GM19467 (cell line): Measurements from ENCODE around the gene NHSL2.
"Not testable (repeated sequence)": the region's sequence is repeated elsewhere in the genome, so short reads cannot be mapped to it uniquely, and the experiment has no call there.

Source experiments
- ATAC-seq: cut with Tn5 transposase; IDR thresholded peaks from one replicate; pipeline ENCODE4 v1.9.1; 2021; ENCODE audit warnings: mild to moderate bottlenecking, moderate library complexity; ENCODE audit not compliant: unreplicated experiment

The NHSL2 gene

DNA sequence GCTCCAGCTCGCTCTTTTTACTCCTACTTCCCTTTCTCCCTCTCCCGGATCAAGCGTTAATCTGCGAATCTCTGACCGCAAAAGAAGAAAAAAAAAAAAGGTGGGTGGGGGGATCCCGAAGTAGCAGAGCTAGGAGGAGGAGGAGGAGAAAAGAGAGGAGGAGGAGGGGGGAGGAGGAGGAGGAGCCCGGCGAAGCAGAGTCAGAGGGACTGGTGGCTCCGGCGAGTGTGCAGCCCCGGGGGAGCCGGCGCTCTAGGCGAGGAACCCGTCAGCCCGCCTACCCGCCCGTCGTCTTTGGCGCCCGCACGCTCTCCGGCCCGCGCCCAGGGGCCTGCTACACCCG is at the start of gene NHSL2:
Gene NHSL2 (plus strand): TSS at position 203 of the 343 bp plus-strand sequence.
- ATAC-seq = no peak

DNA sequence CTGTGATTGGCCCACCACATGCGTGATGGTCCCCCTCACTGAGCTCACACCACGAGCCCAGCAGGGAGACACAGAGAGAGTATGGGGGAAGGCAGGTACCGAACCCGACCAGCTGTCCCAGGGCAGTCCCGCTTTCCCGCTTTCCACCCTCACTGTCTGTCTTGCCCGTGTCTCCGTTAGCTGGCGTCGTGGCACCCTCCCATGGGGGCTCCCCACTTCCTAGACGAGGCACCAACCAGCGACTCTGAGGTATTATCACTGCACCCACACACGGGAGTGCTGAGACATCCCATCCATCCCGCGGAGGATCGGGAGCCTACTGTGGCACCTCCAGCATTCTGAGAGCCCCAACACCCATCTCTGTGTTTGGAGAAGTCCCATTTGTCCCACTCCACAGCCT is 43.0 kb upstream of the NHSL2 start:
- ATAC-seq = no peak

DNA sequence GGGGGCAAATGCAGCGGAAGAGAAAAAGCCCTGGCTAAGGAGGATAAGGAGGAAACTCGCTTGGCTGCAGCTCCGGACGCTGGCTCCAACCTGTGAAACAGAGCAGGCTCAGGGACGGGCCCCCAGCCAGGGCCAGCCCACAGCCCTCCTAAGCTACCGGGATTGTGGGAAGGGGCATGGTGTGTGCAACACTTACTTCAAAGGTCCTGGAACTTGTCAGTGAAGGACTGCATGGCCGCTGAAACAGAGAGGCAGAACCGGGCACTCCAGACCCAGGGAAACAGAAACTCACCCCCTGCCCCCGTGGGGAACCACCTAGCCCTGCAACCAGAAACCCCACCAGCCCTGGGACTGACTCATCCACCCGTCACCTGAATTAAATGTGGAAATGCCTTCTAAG is 41.1 kb upstream of the NHSL2 start:
- not testable (repeated sequence) for ATAC-seq

DNA sequence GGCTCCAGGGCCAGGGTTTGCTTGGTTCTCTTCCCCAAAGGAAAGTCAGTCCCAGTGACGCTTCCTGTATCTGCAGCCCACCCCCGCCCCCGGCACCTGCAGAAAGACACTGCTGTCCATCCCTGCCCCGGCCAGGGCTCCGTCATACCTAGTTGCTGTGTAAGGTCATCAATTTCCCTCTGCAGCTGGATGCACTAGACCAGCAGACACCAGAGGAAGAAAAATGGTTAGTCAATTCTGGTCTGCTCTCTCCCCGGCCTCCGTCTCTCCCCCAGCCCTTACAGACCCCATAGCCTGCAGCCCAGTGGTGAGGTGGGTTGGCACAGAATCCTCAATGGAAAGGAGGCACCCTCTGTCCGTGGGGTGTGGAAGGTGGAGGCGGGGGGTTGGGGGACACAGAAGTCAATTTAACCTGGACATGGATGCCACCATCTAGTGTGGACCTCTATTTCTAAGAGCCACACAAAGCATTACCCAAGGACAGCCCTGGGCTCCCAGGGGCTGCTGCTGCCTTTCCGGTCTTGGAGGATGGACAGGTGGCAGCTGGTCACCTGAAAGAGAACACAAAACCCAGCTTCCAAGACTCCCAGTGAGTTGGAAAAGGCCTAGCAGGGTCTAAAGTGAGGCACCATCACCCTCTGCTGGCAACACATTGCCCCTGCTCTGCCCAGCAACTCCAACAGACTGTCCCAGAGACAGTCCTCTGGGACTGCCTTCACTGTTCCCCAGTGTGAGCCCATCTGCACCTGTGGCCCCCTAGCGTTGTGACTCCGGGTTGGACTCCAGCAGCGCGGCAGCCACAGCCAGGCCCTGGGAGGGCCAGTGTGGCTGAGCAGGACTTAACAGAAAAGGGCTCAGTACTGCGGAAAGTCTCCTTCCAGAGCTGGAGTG is 40.2 kb upstream of the NHSL2 start:
- no peak for ATAC-seq

DNA sequence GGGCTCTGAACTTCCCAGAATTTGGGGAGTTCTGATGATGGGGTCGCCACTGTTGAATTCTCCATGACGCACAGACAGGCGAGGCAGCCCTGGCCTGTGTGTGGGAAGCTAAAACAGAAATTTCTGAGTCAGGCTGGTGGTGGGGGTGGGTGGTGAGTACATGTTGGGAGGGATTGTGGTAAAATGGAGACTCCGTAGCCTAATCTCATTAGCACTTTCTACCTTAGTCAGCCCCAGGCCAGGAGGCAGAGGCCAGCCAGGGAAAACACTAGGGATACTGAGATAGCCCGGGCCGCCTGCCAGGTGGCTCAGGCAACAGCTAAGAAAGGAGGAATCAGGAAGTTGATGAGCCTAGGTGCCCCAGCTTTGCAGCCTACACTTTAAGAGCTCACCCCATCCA is 39.3 kb upstream of the NHSL2 start:
- no peak for ATAC-seq

DNA sequence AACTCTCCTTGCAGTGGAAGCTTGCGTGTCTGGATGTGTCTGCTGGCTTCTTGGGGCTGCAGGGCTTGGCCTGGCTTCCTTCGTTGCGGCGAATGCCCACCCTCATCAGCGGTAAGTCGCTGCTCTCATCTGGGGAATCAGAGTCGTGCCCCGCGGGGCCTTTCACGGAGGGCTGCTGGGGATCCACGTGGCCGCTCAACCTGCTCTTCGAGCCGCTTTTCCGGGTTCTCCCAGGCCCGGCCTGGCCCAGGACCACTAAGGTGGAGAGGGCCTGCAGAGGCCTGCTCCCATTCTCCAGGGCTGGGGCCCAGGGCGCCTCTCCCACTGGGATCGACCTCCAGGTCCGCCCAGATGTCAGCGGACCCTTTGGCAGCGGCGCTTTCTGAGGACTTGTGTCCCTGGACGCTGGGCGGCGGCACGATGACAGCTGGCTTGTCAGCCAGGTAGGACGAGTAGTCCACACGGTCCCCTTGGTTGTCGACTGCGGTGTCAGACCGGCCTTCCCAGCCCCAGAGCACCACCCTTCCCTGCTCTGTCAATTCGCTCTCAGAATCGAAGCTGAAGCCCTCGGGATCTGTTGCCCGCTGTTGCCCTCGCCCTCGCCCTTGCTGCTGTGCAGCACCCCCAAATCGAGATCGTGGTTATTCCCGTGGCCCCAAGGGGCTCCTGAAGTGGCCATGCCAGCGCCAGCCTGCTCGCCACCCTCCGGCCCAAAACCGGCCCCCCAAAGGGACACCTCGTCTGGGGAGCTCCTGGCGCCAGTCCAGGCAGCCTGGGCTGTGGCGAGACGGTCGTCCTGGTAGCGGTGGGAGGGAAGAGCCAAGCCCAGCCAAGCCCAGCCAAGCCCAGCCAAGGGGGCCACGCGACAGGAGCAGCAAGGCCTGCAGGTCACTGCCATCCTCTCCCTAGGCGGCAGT is 37.8 kb upstream of the NHSL2 start:
- ATAC-seq = no peak

DNA sequence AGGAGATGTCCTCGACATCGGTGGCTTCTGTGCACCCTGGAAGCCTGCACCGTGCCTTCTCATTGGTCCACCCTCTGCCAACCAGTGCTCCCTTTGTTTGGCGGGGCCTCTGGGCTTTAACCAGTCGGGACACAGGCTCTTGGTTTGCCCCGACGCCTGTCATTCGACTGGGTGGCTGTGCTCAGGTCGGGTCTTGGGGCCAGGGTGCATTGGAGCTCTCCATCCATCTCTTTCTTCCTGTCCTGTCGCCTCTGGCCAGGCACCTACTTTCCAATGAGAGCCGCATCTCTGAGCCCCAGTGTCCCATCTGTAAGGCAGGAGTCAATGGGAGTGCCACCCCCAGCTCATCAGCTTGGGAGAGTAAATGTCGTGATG is 37.2 kb upstream of the NHSL2 start:
- ATAC-seq = no peak

DNA sequence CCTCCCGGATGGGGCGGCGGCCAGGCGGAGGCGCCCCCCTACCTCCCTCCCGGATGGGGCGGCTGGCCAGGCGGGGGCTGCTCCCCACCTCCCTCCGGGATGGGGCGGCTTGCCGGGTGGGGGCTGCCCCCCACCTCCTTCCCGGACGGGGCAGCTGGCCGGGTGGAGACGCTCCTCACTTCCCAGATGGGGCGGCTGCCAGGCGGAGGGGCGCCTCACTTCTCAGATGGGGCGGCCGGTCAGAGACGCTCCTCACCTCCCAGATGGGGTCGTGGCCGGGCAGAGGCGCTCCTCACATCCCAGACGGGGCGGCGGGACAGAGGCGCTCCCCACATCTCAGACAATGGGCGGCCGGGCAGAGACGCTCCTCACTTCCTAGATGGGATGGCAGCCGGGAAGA is 33.8 kb upstream of the NHSL2 start:
- ATAC-seq = not testable (repeated sequence)

DNA sequence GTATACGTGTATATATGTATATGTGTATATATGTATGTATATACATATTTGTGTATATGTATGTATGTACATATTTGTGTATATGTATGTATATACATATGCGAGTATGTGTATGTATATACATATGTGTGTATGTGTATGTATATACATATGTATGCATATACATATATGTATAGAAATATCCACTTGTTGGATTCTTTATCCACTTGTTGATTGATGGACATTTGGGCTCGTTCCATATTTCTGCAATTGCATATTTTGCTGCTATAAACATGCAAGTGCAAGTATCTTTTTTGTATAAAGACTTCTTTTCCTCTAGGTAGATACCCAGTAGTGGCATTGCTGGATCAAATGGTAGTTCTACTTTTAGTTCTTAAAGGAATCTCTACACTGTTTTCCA is 25.5 kb upstream of the NHSL2 start:
- ATAC-seq = no peak

DNA sequence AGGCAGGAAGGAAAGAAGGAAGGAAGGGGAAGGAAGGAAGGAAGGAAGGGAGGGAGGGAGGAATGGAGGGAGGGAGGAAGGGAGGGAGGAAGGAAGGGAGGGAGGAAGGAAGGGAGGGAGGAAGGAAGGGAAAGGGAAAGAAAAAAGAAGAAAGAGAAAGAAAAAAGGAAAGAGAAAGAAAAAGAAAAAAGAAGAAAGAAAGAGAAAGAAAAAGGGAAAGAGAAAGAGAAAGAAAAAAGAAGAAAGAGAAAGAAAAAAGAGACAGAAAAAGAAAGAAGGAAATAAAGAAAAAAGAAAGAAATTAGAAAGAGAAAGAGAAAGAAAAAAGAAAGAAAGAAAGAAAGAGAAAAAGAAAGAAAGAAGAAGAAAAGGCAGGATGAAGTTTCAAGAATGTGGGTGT is 15.0 kb upstream of the NHSL2 start:
- no peak for ATAC-seq

DNA sequence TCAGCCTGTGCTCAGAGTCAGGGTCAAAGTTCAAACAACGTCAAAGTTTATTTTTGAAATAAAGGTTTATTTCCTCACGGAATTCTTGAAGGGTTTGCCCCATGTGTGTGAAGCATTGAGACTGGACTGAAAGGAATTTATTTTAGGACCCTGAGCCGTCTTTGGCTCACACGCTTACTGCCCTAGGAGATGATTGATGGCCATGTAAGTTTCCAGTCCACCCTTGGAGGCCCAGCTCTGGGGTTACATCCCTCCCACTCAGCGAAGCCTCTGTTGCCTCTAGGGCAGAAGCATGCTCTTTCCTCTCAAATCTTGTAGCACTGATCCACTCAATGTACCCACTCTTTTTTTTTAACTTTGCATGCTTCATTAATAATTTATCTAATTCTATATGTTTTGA is 4.5 kb upstream of the NHSL2 start:
- no peak for ATAC-seq

DNA sequence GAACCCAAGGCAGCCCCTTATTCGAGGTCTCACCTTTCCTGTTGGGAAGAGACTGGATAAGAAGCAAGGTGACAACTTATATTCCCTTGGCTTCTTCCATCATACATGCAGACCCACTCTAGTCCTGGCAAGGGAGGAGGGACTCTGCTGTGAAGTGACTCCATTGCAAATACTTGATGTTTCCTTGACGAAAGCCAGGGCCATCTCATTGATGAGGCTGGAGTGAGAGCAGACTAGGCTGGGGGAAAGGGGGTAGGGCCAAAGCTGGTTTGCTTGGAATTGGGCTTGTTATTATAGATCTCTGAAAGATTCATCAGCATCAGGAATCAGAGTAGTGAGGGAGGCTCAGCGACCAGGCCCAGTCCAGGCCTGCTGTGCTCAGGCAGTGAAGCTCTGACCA is 2.3 kb upstream of the NHSL2 start:
- no peak for ATAC-seq

DNA sequence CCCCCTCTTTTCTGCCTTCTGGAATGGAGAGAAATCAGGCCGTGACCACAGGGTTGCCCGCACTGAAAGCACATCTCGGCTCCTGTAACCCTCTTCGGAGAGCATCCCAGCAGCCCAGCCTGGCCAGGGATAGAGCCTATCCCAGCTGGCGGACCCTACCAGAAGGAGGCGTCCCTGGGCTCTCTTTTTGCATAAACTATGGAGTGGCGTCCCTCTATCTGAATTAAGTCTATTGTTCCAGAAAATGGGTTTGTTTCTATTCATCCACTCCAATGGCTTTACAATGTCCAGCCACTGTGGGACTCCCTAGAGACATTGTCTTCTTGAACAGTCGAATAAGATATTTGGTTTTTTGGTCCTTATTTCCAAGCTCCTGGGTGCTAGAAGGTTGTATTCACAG is 689 bp upstream of the NHSL2 start:
- no peak for ATAC-seq

DNA sequence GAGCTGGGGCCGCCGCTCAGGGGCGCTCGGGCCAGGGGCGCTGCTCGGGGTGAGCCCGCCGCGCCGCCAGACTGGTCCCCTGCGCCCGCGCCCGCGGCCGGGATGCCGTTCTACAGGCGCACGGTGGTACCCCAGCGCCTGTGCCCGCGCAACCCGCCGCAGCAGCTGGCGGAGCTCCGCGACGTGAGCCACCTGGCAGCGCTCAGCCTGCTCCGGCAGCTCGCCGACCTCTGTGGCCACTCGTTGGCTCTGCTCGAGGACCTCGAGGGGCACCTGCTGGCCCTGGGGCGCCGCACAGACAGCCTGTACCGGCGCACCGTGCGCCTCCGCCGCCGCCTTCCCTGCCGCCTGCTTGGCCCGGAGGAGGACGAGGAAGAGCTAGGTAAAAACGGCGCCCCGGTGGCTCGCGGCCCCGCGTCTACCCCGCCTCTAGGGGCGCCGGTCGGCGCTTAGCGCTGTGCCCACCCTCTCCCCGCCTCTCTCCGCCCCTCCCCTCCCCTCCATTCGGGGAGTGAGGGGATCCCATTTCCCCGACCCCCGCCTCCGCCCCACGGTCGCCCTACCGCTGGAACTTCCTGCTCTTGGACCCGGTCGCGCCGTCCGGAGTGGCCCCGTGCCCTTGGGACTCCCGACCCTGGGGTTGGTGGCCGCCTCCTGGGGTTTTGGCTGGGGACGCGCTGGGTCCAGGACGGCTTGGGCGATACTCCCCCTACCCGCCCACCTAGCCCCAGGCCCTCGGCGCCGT is 513 bp downstream of the NHSL2 start:
- ATAC-seq = no peak

DNA sequence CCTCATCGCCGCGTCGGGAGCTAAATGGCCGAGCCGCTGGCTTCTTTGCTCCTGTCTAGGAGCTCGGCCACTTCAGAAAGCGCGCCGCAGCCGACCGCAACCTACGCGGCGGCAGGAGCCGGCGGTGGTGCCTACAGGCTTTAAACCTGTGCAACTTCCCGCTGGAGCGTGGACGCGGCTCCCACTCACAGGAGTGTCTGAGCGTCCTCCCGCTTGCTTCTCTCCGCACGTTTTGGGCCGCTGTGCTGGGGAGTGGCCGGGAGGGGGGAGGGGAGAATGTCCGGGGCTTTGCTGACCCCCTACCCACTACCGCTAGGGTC is 1.0 kb downstream of the NHSL2 start:
- ATAC-seq = no peak

DNA sequence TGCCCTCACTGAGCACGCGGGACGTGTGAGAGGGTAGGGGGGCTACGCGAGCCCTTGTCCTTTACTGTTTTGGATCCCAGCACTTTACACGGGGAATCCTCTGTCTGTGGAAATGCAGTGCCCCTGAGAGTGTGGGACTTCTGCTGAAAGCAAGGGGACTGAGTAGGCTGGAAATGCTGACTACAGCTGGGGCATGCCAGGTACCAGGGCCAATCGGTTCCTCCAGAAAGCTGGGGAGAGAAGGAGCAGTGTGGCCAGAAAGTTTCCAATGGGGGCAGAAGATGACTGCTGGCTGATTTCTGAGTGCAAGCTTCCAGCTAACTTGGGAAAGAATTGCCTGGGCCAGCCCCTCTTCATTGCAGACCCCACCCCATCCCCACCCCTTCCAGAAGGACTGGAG is 1.5 kb downstream of the NHSL2 start:
- ATAC-seq = no peak

DNA sequence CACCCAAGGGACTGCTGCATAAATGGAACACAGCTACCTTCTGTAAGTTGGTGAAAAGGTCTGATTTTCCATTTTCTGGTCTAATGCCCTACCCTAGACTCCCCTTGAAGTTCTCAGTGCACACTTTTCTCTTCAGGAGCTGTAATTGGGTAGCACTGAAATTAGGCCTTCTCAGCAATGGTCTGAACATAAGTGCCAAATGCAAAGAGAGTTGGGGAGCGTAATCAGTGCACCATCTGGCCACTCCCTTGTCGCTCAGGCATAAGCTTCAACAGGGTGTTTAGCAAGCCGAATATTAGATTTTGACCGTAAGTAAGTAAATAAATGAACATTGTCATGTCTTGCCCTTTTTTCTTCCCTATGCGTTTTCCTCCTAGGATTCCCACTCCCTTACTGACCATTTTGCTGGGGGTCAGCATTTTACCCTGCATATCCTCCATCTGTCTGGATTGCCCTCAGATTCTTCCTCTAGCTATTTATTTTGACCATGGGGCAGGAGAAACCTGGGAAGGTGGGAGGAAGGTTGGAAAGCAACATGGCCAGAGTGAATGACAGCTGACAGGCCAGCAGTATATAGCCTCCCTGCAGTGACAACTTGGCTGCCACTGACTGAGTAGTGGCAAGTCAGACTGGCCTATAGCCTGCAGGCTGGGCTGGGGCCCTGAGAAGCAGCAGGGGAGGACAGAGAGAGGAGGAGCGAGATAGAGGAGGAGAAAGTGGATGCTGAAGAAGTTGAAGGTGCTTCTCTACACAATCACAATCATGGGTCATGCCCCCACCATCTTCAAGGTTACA is 2.7 kb downstream of the NHSL2 start:
- no peak for ATAC-seq

DNA sequence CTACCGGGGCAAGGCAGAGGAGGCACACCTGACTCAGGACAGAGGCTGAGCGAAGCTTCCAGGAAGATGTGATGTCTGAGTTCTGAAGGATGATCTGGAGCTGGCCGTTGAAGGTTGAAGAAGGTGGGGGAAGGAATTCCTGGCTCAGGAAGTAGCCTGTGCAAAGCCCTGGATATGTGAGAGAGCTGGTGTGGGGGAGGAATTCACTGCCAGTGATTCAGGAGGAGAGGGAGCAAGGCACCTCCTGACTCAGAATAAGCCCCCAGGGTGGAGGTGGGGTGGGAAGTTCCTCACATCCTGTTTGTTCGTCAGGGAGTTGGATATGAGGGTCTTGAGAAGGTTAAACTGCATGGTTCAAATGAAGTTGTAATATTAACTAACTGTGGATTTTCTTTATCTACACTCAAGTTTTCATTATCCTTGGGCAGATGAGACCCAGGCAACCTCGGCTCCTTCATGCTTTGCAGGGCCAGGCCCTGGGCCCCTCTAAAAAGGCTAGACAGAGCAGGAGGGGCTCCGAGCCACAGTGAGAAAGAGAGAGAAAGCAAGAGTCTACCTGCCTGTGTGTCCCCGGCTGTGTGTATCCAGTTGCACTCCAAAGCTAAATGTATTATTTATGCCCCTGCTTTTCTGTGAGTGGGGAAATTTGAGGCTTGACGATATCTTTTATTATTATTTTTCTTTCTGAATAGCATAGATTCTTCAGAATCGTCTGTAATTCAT is 7.1 kb downstream of the NHSL2 start:
- no peak for ATAC-seq

DNA sequence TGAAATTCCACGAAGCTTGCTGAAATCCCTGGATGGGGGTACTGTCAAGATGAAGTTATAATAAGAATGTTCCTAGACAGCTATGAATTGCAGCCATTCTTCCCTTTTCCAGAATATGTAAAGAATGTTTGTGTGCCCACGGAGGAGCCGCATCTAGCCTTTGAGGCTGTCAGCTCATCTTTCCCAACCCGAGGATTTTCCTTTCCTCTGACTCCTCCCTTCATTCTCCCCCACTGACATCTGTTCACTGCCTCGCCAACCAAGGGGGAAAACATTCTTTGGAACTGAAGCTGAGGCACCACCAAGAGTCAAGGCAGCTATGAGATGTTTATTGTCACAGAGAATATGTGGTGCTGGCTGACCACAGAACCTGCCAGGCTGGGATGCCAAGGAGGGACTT is 8.8 kb downstream of the NHSL2 start:
- ATAC-seq = no peak

DNA sequence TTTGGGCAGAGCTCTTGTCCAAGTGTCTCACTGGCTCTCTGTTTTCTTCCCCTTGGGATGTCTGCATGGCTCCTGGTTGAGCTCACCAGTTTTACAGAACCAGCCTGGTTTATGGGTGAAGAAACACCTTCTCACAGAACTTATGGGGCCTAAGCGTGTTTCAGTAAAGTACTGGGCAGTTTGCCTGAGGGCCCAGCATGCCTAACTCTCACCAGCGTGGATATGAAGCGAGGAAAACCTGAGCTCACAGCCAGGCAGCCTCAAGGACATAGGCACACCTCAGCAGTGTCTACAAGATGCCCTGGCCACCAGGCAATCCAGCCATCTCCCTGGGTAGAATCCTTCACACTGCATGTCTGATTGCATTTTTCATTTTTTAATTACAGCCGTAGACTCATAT is 9.2 kb downstream of the NHSL2 start:
- ATAC-seq = no peak
